HCT116 (cell line): Measurements from ENCODE around the gene CINP. TPM values are rescaled to one million over a fixed set of nuclear protein-coding genes. Genes with fewer than 3 reads are reported as not detected.
A peak's percentile ranks its signal among the peaks of the same experiment; 100 is the strongest.

Source experiments
- ATAC-seq: fragments of 200-7000 bp; cut with Tn5 transposase; 2 replicates; pipeline ENCODE4 v1.9.1; 2020; ENCODE audit warnings: mild to moderate bottlenecking, moderate library complexity
- Bru-seq: library from RNA; stranded (reverse); fragments of 400-500 nt; gene quantifications from one replicate; lab custom pipeline; 2021; lab: Mats Ljungman, UMichigan
- BruChase-seq, 2 experiments: library from RNA; stranded (reverse); fragments of 400-500 nt; gene quantifications; one replicate each; lab custom pipeline; 2021; lab: Mats Ljungman, UMichigan
- BruUV-seq: library from RNA; stranded (reverse); fragments of 400-500 nt; replicated peaks from 2 replicates; lab custom pipeline; 2021; lab: Mats Ljungman, UMichigan
- CTCF ChIA-PET: fragments of 300-600 bp; sonication (Branson Sonifier 250); formaldehyde crosslinking; loops from one replicate; lab custom pipeline; 2021; ENCODE audit warnings: antibody characterized with exemption; lab: Charles Lee
- POLR2A ChIA-PET: fragments of 300-600, 350-600 bp; sonication (Branson Sonifier 250); formaldehyde crosslinking; loops from one replicate; lab custom pipeline; 2021; ENCODE audit warnings: antibody characterized with exemption; lab: Charles Lee
- RAD21 ChIA-PET, 2 experiments: fragments of 300-600 bp; sonication (Branson Sonifier 250); formaldehyde crosslinking; loops; one replicate each; lab custom pipeline; 2023; ENCODE audit warnings: low total read pairs in 2 of 2; ENCODE audit not compliant: uncharacterized antibody in 2 of 2, unreplicated experiment in 2 of 2, low non-redundant PET in 1 of 2; lab: Charles Lee
- DNase-seq: peaks from one replicate; pipeline ENCODE4 v3.0.0-alpha.2; 2010; ENCODE audit warnings: low read depth, low spot score
- H2AFZ ChIP-seq: fragments of 200-600 bp; shearing (Covaris generic), sonication (generic); 2 replicates; pipeline ENCODE4 v1.6.1; 2017; ENCODE audit warnings: low read depth, mixed run types, mixed read lengths, antibody characterized with exemption, low read length; ENCODE audit not compliant: poor library complexity, severe bottlenecking
- H3K27ac ChIP-seq: 2 replicates; pipeline ENCODE4 v1.5.1; 2012; ENCODE audit warnings: low read depth, low read length
- H3K27me3 ChIP-seq: fragments of 200-600 bp; sonication (generic); 2 replicates; pipeline ENCODE4 v1.6.1; 2016; ENCODE audit warnings: mixed run types, low read length, mixed read lengths; ENCODE audit not compliant: insufficient read depth
- H3K36me3 ChIP-seq, 2 experiments: fragments of 200-500 bp in 1 of 2; fragments of 200-600 bp in 1 of 2; sonication (Bioruptor generic) in 1 of 2; sonication (generic) in 1 of 2; 2 replicates each; pipeline versions ENCODE4 v1.5.1 to v1.6.1; 2014 to 2016; ENCODE audit warnings: low read length in 2 of 2, inconsistent platforms in 1 of 2, mixed read lengths in 1 of 2, mixed run types in 1 of 2; ENCODE audit not compliant: insufficient read depth in 2 of 2, control insufficient read depth in 1 of 2
- H3K4me1 ChIP-seq, 2 experiments: fragments of 200-600 bp in 1 of 2; sonication (generic) in 1 of 2; 2 replicates each; pipeline versions ENCODE4 v1.5.1 to v1.6.1; 2012 to 2017; ENCODE audit warnings: low read length in 2 of 2, inconsistent platforms in 1 of 2, mild to moderate bottlenecking in 1 of 2, mixed read lengths in 1 of 2, mixed run types in 1 of 2, moderate library complexity in 1 of 2; ENCODE audit not compliant: insufficient read depth in 2 of 2, control insufficient read depth in 1 of 2
- H3K4me2 ChIP-seq: fragments of 200-600 bp; sonication (generic); 2 replicates; pipeline ENCODE4 v1.6.1; 2017; ENCODE audit warnings: mixed run types, low read length, mixed read lengths
- H3K4me3 ChIP-seq, 2 experiments: fragments of 200-600 bp in 1 of 2; sonication (generic) in 1 of 2; replicated peaks in 1 of 2; 2 replicates each; pipeline ENCODE4 v1.5.1; 2011 to 2016; ENCODE audit warnings: low read length in 2 of 2, control low read depth in 1 of 2, low read depth in 1 of 2, mild to moderate bottlenecking in 1 of 2, mixed read lengths in 1 of 2, mixed run types in 1 of 2
- H3K79me2 ChIP-seq: fragments of 200-600 bp; sonication (generic); 2 replicates; pipeline ENCODE4 v1.6.1; 2017; ENCODE audit warnings: mild to moderate bottlenecking, mixed run types, low read length, moderate library complexity, mixed read lengths; ENCODE audit not compliant: insufficient read depth
- H3K9ac ChIP-seq: fragments of 200-600 bp; sonication (generic); 2 replicates; pipeline ENCODE4 v1.6.1; 2016; ENCODE audit warnings: low read length, mixed read lengths
- H3K9me2 ChIP-seq: fragments of 200-600 bp; sonication (generic), shearing (Covaris generic); 2 replicates; pipeline ENCODE4 v1.6.1; 2017; ENCODE audit warnings: mixed run types, mild to moderate bottlenecking, moderate library complexity; ENCODE audit not compliant: insufficient read depth
- H3K9me3 ChIP-seq, 2 experiments: fragments of 200-500 bp in 1 of 2; fragments of 200-600 bp in 1 of 2; sonication (Bioruptor generic) in 1 of 2; sonication (generic) in 1 of 2; 2 replicates each; pipeline ENCODE4 v1.6.1; 2014 to 2017; ENCODE audit warnings: low read length in 2 of 2, mixed read lengths in 2 of 2, inconsistent platforms in 1 of 2, low read depth in 1 of 2, mild to moderate bottlenecking in 1 of 2, mixed run types in 1 of 2, moderate library complexity in 1 of 2; ENCODE audit not compliant: control insufficient read depth in 1 of 2, insufficient read depth in 1 of 2
- H4K20me1 ChIP-seq: fragments of 200-600 bp; sonication (generic), shearing (Covaris generic); 2 replicates; pipeline ENCODE4 v1.6.1; 2017; ENCODE audit warnings: mixed run types, mild to moderate bottlenecking, moderate library complexity; ENCODE audit not compliant: insufficient read depth
- ATF3 ChIP-seq: IDR thresholded peaks from 2 replicates; pipeline ENCODE4 v1.6.1; 2012
- CBX3 ChIP-seq: IDR thresholded peaks from 2 replicates; pipeline ENCODE4 v1.6.1; 2012; ENCODE audit warnings: low read depth
- CEBPB ChIP-seq: IDR thresholded peaks from 2 replicates; pipeline ENCODE4 v1.6.1; 2012; ENCODE audit warnings: low read depth
- CTCF ChIP-seq, 3 experiments: fragments of 200-600 bp in 1 of 3; sonication (generic) in 1 of 3; IDR thresholded peaks in 2 of 3; conservative IDR thresholded peaks in 1 of 3; 2 replicates each; pipeline ENCODE4 v1.5.1; 2012 to 2017; ENCODE audit warnings: low read depth in 2 of 3, low read length in 2 of 3, antibody characterized with exemption in 1 of 3, borderline replicate concordance in 1 of 3, control low read depth in 1 of 3, mild to moderate bottlenecking in 1 of 3, mixed read lengths in 1 of 3, mixed run types in 1 of 3, moderate library complexity in 1 of 3; ENCODE audit not compliant: insufficient read depth in 1 of 3
- EGR1 ChIP-seq: IDR thresholded peaks from 2 replicates; pipeline ENCODE4 v1.6.1; 2012; ENCODE audit warnings: low read depth
- ELF1 ChIP-seq: IDR thresholded peaks from 2 replicates; pipeline ENCODE4 v1.6.1; 2012; ENCODE audit warnings: low read depth, borderline replicate concordance
- EZH2 ChIP-seq: fragments of 200-600 bp; sonication (generic); IDR thresholded peaks from 2 replicates; pipeline ENCODE4 v1.6.1; 2017; ENCODE audit warnings: antibody characterized with exemption, mixed run types
- EZH2phosphoT487 ChIP-seq: fragments of 200-600 bp; IDR thresholded peaks from 2 replicates; pipeline ENCODE4 v1.6.1; 2018; ENCODE audit warnings: antibody characterized with exemption, borderline replicate concordance
- FOSL1 ChIP-seq: IDR thresholded peaks from 2 replicates; pipeline ENCODE4 v1.6.1; 2012; ENCODE audit warnings: low read depth
- JUND ChIP-seq: IDR thresholded peaks from 2 replicates; pipeline ENCODE4 v1.6.1; 2012
- MAX ChIP-seq: IDR thresholded peaks from 2 replicates; pipeline ENCODE4 v1.6.1; 2012
- POLR2A ChIP-seq: IDR thresholded peaks from 2 replicates; pipeline ENCODE4 v1.7.0; 2011; ENCODE audit warnings: borderline replicate concordance; ENCODE audit not compliant: insufficient read depth, insufficient read length; ENCODE audit errors: extremely low read depth
- POLR2AphosphoS5 ChIP-seq: IDR thresholded peaks from 2 replicates; pipeline ENCODE4 v1.6.1; 2011; ENCODE audit warnings: mild to moderate bottlenecking, low read depth, low read length, moderate library complexity
- RAD21 ChIP-seq: IDR thresholded peaks from 2 replicates; pipeline ENCODE4 v1.6.1; 2012; ENCODE audit warnings: low read depth, mild to moderate bottlenecking
- REST ChIP-seq: IDR thresholded peaks from 2 replicates; pipeline ENCODE4 v1.6.1; 2012; ENCODE audit warnings: low read depth
- SIN3A ChIP-seq: IDR thresholded peaks from 2 replicates; pipeline ENCODE4 v1.6.1; 2012; ENCODE audit warnings: low read depth
- SP1 ChIP-seq: IDR thresholded peaks from 2 replicates; pipeline ENCODE4 v1.6.1; 2012; ENCODE audit warnings: low read depth
- SRF ChIP-seq: IDR thresholded peaks from 2 replicates; pipeline ENCODE4 v1.6.1; 2012; ENCODE audit warnings: low read depth
- TCF7L2 ChIP-seq: IDR thresholded peaks from 2 replicates; pipeline ENCODE4 v1.7.0; 2011; ENCODE audit warnings: borderline replicate concordance, inconsistent platforms; ENCODE audit not compliant: insufficient read depth, insufficient read length; ENCODE audit errors: extremely low read depth
- YY1 ChIP-seq: IDR thresholded peaks from 2 replicates; pipeline ENCODE4 v1.6.1; 2011; ENCODE audit warnings: low read length, low read depth, moderate library complexity, mild to moderate bottlenecking; ENCODE audit not compliant: insufficient replicate concordance; ENCODE audit errors: extremely low read depth
- ZFX ChIP-seq: fragments of 450-650 bp; IDR thresholded peaks from 2 replicates; pipeline ENCODE4 v1.6.1; 2017
- ZNF274 ChIP-seq: fragments of 200-500 bp; sonication (Bioruptor generic); IDR thresholded peaks from 2 replicates; pipeline ENCODE4 v1.6.1; 2014; ENCODE audit warnings: mild to moderate bottlenecking, low read depth, low read length, inconsistent platforms
- intact Hi-C: fragments of 100-400 bp; cut with micrococcal nuclease; formaldehyde crosslinking; loops from 2 replicates; pipeline ENCODE4 v1.10.0; 2022
- long read RNA-seq: library from polyadenylated mRNA; unstranded; transcript quantifications from one replicate; pipeline ENCODE4 v2.0.0, GENCODE V29; 2021; ENCODE audit not compliant: unreplicated experiment
- polyA plus RNA-seq: library from polyadenylated mRNA; unstranded; fragments of >200 nt; gene quantifications from 2 replicates; pipeline ENCODE4 v1.2.1, GENCODE V29; 2012; ENCODE audit warnings: missing spikeins
- total RNA-seq: library from RNA; stranded (reverse); gene quantifications from one replicate; pipeline ENCODE4 v1.2.1, GENCODE V29; 2021; ENCODE audit not compliant: unreplicated experiment

Gene CINP
- 49.1 TPM for total RNA-seq
- 38.8 and 49.9 TPM in 2 replicates for polyA plus RNA-seq
- Bru-seq, nascent RNA, result percentile 66 among the genes with signal in this experiment
- percentile 69 among the genes with signal in this experiment for BruChase-seq, experiment 1, labeled RNA remaining after a 6-hour chase
- BruChase-seq, experiment 2, labeled RNA remaining after a 2-hour chase, result percentile 61 among the genes with signal in this experiment
- long read RNA-seq, full-length matches to known transcripts, result 33 of 39 reads
- long read RNA-seq, partial matches to known transcripts, result 3 of 39 reads
- long read RNA-seq, other reads (novel, unspliced or antisense), result 3 of 39 reads

GRCh38 chr14:102362545-102363181 is at the start of gene CINP, which contains the start of gene TECPR2:
Gene CINP, minus strand, starts transcription at chr14:102362890. Its CDS starts 39 bp downstream, at chr14:102362851.
Gene TECPR2, plus strand, starts transcription at chr14:102362941. Its CDS starts 13,781 bp downstream, at chr14:102376722.
- DNase-seq (peak; percentile 84), ATAC-seq (peak; percentile 97)
- Histone ChIP-seq H3K79me2 (peaks cover 29% of the 10 kb centered on the region), H3K27ac (peak within 1 kb of the TSS; percentile 61), H3K4me1 (peaks cover 11 to 15% of the 10 kb centered on the region in 2 experiments; a peak in 3 of 4 replicates), H3K9me3 (no peaks in the 10 kb centered on the region), H4K20me1 (no peaks in the 10 kb centered on the region), H3K4me3 (peak within 1 kb of the TSS; percentile 68 to 73), H3K36me3 (peaks cover 6 to 10% of the 10 kb centered on the region in 2 experiments; a peak in 3 of 4 replicates), H2AFZ (peak within 1 kb of the TSS; percentile 55), H3K4me2 (peak within 1 kb of the TSS; percentile 95), H3K27me3 (no peaks in the 10 kb centered on the region), H3K9ac (peak within 1 kb of the TSS; percentile 76), H3K9me2 (no peaks in the 10 kb centered on the region)
- ChIA-PET RAD21 (no interaction called here), CTCF (no interaction called here), POLR2A (no interaction called here)
- no TSS peak for BruUV-seq
- intact Hi-C loops, result no loop called here
- TF ChIP-seq ZFX, result peak; percentile 34; the same call in 1 of the 2 replicates
- TF ChIP-seq EZH2phosphoT487, result no peak
- no peak for TF ChIP-seq CEBPB
- no peak for TF ChIP-seq TCF7L2
- no peak for TF ChIP-seq JUND
- TF ChIP-seq CBX3, result no peak
- no peak for TF ChIP-seq CTCF (IDR thresholded peaks at IDR 0.05 in 2 of 3, conservative IDR thresholded peaks at IDR 0.05 in 1 of 3; ENCODE audit: borderline replicate concordance in 1 of 3, insufficient read depth in 1 of 3, low read depth in 2 of 3, low read length in 2 of 3)
- TF ChIP-seq SIN3A, result peak; percentile 36; the same call in 1 of the 2 replicates
- TF ChIP-seq MAX, result no peak; the same call in none of the 2 replicates
- peak; percentile 64 for TF ChIP-seq YY1
- no peak for TF ChIP-seq REST
- TF ChIP-seq SP1, result peak; percentile 61
- TF ChIP-seq RAD21, result no peak
- no peak for TF ChIP-seq EGR1
- peak; percentile 39 for TF ChIP-seq POLR2A
- TF ChIP-seq POLR2AphosphoS5, result peak; percentile 96
- no peak for TF ChIP-seq FOSL1
- TF ChIP-seq SRF, result no peak; the same call in 1 of the 2 replicates
- no peak for TF ChIP-seq ELF1
- no peak for TF ChIP-seq ATF3
- no peak for TF ChIP-seq ZNF274
- TF ChIP-seq EZH2, result no peak
